HG02759 (cell line): Measurements from ENCODE around the gene FARS2.

Source experiments
- ATAC-seq: cut with Tn5 transposase; IDR thresholded peaks from one replicate; pipeline ENCODE4 v1.9.1; 2021; ENCODE audit warnings: mild to moderate bottlenecking, moderate library complexity; ENCODE audit not compliant: unreplicated experiment

Gene FARS2

GRCh38 chr6:5524110-5524509 lies 262.8 kb downstream of the FARS2 start:
- ATAC-seq, result no peak

DNA sequence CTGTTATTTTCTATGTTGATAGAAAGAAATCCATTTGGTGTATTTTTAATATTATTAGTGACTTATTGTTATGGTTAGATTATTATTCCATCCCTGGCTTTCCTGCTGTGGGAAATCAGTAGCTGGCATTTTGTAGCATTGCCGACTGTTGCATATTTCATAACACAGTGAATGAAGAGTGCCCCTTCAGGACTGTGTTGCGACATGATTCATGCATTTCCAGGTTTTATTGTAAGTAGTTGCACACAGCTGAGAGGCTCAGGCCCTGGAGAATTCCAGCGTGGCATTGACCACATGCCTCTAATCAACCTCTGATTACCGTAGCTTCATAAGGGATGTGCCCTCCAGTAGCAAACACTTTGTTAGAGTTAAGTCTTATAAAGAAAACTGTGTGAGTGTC lies 263.9 kb downstream of the FARS2 start:
- no peak for ATAC-seq

GRCh38 chr6:5529015-5529414 lies 267.7 kb downstream of the FARS2 start:
- no peak for ATAC-seq

GRCh38 chr6:5529733-5530132 lies 268.4 kb downstream of the FARS2 start:
- ATAC-seq, result no peak

GRCh38 chr6:5531161-5531560 lies 269.8 kb downstream of the FARS2 start:
- no peak for ATAC-seq

DNA sequence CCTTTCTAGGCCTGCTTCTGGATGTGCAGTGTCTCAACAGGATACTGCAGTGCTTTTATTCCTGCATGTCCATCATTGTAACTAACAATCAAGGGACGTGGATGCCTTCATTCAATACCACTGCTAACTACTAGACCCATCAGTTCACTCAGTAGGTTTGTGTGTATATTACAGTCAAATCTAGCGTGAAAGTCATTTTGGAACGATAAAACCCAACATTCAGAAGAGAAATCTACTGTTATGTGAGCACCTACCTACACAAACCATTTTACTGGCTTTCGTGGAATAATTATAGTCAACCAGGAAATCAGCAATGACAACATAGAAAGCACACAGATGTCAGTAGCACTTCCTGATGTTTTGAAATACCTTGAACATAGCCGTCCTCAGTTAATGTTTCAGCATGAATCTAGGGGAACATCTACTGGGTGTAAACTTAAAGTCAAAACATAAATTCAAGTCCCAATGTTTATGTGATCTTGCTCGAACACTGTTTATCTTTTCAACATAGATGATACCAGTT lies 270.6 kb downstream of the FARS2 start:
- ATAC-seq, result no peak

GRCh38 chr6:5532941-5533340 lies 271.6 kb downstream of the FARS2 start:
- ATAC-seq, result no peak

DNA sequence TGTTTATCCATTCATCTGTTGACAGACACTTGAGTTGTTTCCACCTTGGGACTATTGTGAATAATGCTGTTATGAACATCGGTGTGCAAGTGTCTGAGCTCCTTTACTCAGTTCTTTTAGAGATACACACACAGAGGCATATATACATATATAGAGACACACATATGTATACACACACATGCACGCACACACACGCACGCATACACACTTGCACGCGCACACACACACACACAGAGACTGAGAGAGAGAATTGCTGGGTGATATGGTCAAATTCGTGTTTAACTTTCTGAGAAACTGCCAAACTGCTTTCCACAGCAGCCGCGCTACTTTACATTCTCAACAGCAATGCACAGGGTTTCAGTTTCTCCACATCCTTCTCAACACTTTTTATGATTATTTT lies 273.3 kb downstream of the FARS2 start:
- no peak for ATAC-seq

GRCh38 chr6:5536644-5537043 lies 275.3 kb downstream of the FARS2 start:
- ATAC-seq, result no peak

- ATAC-seq, result no peak
Observed at GRCh38 chr6:5537132-5537531, 275.8 kb downstream of the FARS2 start.

- ATAC-seq, result no peak
Observed at GRCh38 chr6:5537967-5538366, 276.7 kb downstream of the FARS2 start.

GRCh38 chr6:5540370-5540769 lies 279.1 kb downstream of the FARS2 start:
- ATAC-seq, result no peak

DNA sequence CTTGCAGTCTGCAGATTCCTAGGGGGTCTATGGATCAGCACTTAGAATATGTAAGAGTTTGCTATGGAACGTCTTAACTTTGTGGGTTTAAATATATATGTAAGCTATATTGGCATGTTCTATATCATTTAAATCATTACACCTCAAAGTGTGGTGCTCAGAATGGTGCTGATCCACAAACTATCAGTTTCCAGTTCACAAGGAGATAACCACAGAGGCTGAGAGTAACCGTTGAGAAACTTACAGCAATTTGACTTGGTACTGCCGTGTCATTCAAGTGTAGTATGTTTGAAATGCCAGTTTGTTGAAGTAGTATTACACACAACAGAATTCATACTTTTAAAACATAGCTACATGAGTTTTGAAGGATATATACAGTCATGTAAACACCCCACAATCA lies 279.7 kb downstream of the FARS2 start:
- ATAC-seq, result no peak

GRCh38 chr6:5541751-5542432 lies 280.6 kb downstream of the FARS2 start:
- no peak for ATAC-seq

- no peak for ATAC-seq
Observed at GRCh38 chr6:5547556-5547955, 286.2 kb downstream of the FARS2 start.

DNA sequence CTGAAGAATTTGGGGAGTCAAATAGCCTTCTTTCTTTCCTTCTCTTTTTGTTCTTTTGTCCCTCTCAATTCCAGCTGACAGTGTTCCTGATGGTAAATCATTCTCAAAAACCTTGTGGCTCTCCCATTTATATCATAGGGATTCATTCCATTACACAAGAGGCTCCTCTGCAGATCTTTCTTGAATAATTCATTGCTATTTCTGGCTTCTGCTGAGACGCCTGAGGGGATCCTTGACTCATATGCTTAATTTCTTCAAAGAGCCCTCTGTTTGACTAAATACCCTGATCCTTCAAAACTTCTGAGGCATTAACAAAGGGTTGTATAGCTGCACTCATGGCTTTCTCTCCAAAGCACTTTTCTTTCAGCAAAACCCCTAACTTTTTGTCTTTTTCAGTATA lies 289.3 kb downstream of the FARS2 start:
- ATAC-seq, result no peak

- no peak for ATAC-seq
Observed at GRCh38 chr6:5552243-5552642, 290.9 kb downstream of the FARS2 start.

- no peak for ATAC-seq
Observed at GRCh38 chr6:5553767-5554166, 292.5 kb downstream of the FARS2 start.

- ATAC-seq, result no peak
Observed at GRCh38 chr6:5554226-5554625, 292.9 kb downstream of the FARS2 start.

DNA sequence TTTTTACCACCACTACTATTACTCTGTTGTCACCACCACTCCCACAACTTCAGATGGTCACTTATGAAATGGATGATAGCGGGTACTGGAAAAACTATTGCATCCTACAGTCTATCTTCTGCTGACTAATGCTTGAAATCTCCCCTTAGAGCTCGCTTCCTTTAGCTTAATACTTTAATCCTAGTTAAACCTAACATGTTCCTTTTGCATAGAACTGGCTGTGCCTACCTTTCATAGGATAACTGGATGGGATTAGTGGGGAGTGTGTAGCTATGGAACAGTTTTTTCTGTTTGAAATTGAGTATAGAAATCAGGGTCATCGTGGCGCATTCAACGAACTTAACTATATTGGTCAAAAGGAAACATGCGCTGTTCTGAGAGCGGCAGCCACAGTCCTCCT lies 294.7 kb downstream of the FARS2 start:
- ATAC-seq, result no peak

- ATAC-seq, result no peak
Observed at GRCh38 chr6:5557506-5557905, 296.2 kb downstream of the FARS2 start.

DNA sequence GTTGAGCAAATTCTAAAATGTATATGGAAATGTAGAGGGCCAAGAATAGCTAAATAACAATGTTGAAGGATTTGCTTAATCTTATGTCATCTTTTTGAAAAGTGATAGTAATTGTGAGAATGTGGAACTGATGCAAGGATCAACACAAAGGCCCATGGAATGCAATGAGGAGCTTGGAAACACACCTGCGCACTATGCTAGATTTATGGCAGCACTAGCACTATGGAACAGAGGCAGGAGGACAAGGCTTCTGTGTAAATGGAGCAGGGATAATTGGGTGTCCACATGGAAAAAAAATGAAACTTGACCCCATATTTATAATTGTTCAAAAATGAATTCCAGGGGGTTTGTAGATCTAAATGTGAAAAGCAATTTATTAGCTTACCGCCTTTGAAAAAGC lies 298.3 kb downstream of the FARS2 start:
- ATAC-seq, result no peak

DNA sequence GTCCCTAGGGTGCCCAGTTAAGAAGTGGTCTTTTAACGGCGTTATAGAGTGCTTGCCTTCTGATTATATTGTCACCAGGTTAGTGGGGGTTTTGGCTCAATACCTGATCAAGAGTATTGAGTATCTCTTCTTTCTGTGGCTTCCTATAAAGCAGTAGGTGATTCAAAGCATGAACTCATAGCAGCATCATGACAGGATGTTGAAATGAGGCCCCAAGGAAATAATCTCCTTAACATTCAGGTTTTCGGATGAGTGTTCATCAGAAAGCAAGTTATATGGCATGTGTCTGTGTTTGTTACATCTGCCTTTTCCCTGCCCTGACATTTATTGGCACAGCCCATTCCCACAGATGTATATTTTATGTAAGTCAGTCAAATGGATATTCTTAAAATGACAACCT lies 301.0 kb downstream of the FARS2 start:
- no peak for ATAC-seq
